IPS-18a (cell line): Measurements from ENCODE around the gene ARHGAP24.

Experiments used
- H3K27ac ChIP-seq: one replicate; pipeline ENCODE4 v1.5.1; 2013; ENCODE audit warnings: low read length
- H3K27me3 ChIP-seq: one replicate; pipeline ENCODE4 v1.6.1; 2013; ENCODE audit warnings: mild to moderate bottlenecking, low read length; ENCODE audit not compliant: control insufficient read depth, insufficient read depth
- H3K36me3 ChIP-seq: one replicate; pipeline ENCODE4 v1.6.1; 2013; ENCODE audit warnings: low read depth, low read length; ENCODE audit not compliant: control insufficient read depth
- H3K4me1 ChIP-seq: one replicate; pipeline ENCODE4 v1.6.1; 2013; ENCODE audit warnings: low read depth, low read length; ENCODE audit not compliant: control insufficient read depth
- H3K4me3 ChIP-seq: one replicate; pipeline ENCODE4 v1.5.1; 2013; ENCODE audit warnings: low read length
- H3K9ac ChIP-seq: one replicate; pipeline ENCODE4 v1.6.1; 2013; ENCODE audit warnings: mild to moderate bottlenecking, low read length, moderate library complexity
- H3K9me3 ChIP-seq: one replicate; pipeline ENCODE4 v1.6.1; 2013; ENCODE audit warnings: low read depth, low read length; ENCODE audit not compliant: control insufficient read depth

Gene ARHGAP24

GRCh38 chr4:85688055-85688740 is 213.2 kb downstream of the ARHGAP24 start:
- Histone ChIP-seq H3K9me3 (no peaks in the 10 kb centered on the region), H3K36me3 (no peaks in the 10 kb centered on the region), H3K4me3 (no peak overlapping the region), H3K9ac (no peak overlapping the region), H3K27ac (no peak overlapping the region), H3K27me3 (no peaks in the 10 kb centered on the region), H3K4me1 (no peaks in the 10 kb centered on the region)

- Histone ChIP-seq H3K9ac (no peak overlapping the region), H3K27ac (no peak overlapping the region), H3K36me3 (no peaks in the 10 kb centered on the region), H3K27me3 (no peaks in the 10 kb centered on the region), H3K4me1 (no peaks in the 10 kb centered on the region), H3K9me3 (no peaks in the 10 kb centered on the region), H3K4me3 (no peak overlapping the region)
Observed at GRCh38 chr4:85696661-85697060, 221.7 kb downstream of the ARHGAP24 start.

GRCh38 chr4:85697854-85698253 is 222.9 kb downstream of the ARHGAP24 start:
- no peak overlapping the region for H3K27ac ChIP-seq
- no peaks in the 10 kb centered on the region for H3K36me3 ChIP-seq
- no peak overlapping the region for H3K9ac ChIP-seq
- H3K4me3 ChIP-seq: no peak overlapping the region
- no peaks in the 10 kb centered on the region for H3K27me3 ChIP-seq
- peaks cover 3% of the 10 kb centered on the region for H3K4me1 ChIP-seq
- no peaks in the 10 kb centered on the region for H3K9me3 ChIP-seq

- H3K9ac ChIP-seq: no peak overlapping the region
- no peak overlapping the region for H3K27ac ChIP-seq
- H3K27me3 ChIP-seq: no peaks in the 10 kb centered on the region
- no peaks in the 10 kb centered on the region for H3K9me3 ChIP-seq
- no peaks in the 10 kb centered on the region for H3K36me3 ChIP-seq
- peaks cover 5% of the 10 kb centered on the region for H3K4me1 ChIP-seq
- H3K4me3 ChIP-seq: no peak overlapping the region
Observed at GRCh38 chr4:85700362-85700761, 225.4 kb downstream of the ARHGAP24 start.

- no peak overlapping the region for H3K27ac ChIP-seq
- H3K27me3 ChIP-seq: no peaks in the 10 kb centered on the region
- H3K4me3 ChIP-seq: no peak overlapping the region
- H3K36me3 ChIP-seq: no peaks in the 10 kb centered on the region
- H3K9me3 ChIP-seq: no peaks in the 10 kb centered on the region
- H3K9ac ChIP-seq: no peak overlapping the region
- H3K4me1 ChIP-seq: peaks cover 5% of the 10 kb centered on the region
Observed at GRCh38 chr4:85701861-85702321, 226.9 kb downstream of the ARHGAP24 start.

GRCh38 chr4:85703096-85703495 is 228.1 kb downstream of the ARHGAP24 start:
- peaks cover 5% of the 10 kb centered on the region for H3K4me1 ChIP-seq
- no peak overlapping the region for H3K27ac ChIP-seq
- no peak overlapping the region for H3K9ac ChIP-seq

GRCh38 chr4:85707611-85708010 is 232.7 kb downstream of the ARHGAP24 start:
- H3K27me3 ChIP-seq: no peaks in the 10 kb centered on the region
- no peak overlapping the region for H3K9ac ChIP-seq

More at GRCh38 chr4:85703096-85703495, 228.1 kb downstream of the ARHGAP24 start:
- Histone ChIP-seq H3K9me3 (no peaks in the 10 kb centered on the region), H3K4me3 (no peak overlapping the region), H3K36me3 (no peaks in the 10 kb centered on the region), H3K27me3 (no peaks in the 10 kb centered on the region)

GRCh38 chr4:85708468-85708867 is 233.5 kb downstream of the ARHGAP24 start:
- no peaks in the 10 kb centered on the region for H3K27me3 ChIP-seq
- H3K4me3 ChIP-seq: no peak overlapping the region
- no peak overlapping the region for H3K27ac ChIP-seq
- no peaks in the 10 kb centered on the region for H3K9me3 ChIP-seq
- H3K4me1 ChIP-seq: no peaks in the 10 kb centered on the region
- no peak overlapping the region for H3K9ac ChIP-seq
- no peaks in the 10 kb centered on the region for H3K36me3 ChIP-seq

More at GRCh38 chr4:85707611-85708010, 232.7 kb downstream of the ARHGAP24 start:
- Histone ChIP-seq H3K36me3 (no peaks in the 10 kb centered on the region), H3K27ac (no peak overlapping the region), H3K9me3 (no peaks in the 10 kb centered on the region), H3K4me1 (peaks cover 4% of the 10 kb centered on the region), H3K4me3 (no peak overlapping the region)

GRCh38 chr4:85713005-85713404 is 238.1 kb downstream of the ARHGAP24 start:
- Histone ChIP-seq H3K36me3 (no peaks in the 10 kb centered on the region), H3K4me3 (no peak overlapping the region), H3K27me3 (no peaks in the 10 kb centered on the region), H3K27ac (no peak overlapping the region), H3K4me1 (no peaks in the 10 kb centered on the region), H3K9ac (no peak overlapping the region), H3K9me3 (no peaks in the 10 kb centered on the region)

GRCh38 chr4:85715991-85716737 is 241.2 kb downstream of the ARHGAP24 start:
- Histone ChIP-seq H3K9me3 (no peaks in the 10 kb centered on the region), H3K36me3 (no peaks in the 10 kb centered on the region), H3K27ac (no peak overlapping the region), H3K9ac (no peak overlapping the region), H3K4me1 (no peaks in the 10 kb centered on the region), H3K27me3 (no peaks in the 10 kb centered on the region), H3K4me3 (no peak overlapping the region)

GRCh38 chr4:85717351-85717750 is 242.4 kb downstream of the ARHGAP24 start:
- Histone ChIP-seq H3K27me3 (no peaks in the 10 kb centered on the region), H3K9ac (no peak overlapping the region), H3K4me3 (no peak overlapping the region), H3K36me3 (no peaks in the 10 kb centered on the region), H3K4me1 (no peaks in the 10 kb centered on the region), H3K9me3 (no peaks in the 10 kb centered on the region), H3K27ac (no peak overlapping the region)

GRCh38 chr4:85717847-85718246 is 242.9 kb downstream of the ARHGAP24 start:
- Histone ChIP-seq H3K9ac (no peak overlapping the region), H3K36me3 (no peaks in the 10 kb centered on the region), H3K27ac (no peak overlapping the region), H3K4me3 (no peak overlapping the region), H3K9me3 (no peaks in the 10 kb centered on the region), H3K27me3 (no peaks in the 10 kb centered on the region), H3K4me1 (no peaks in the 10 kb centered on the region)
